Sigmoid colon (tissue), 7 donors: Measurements from ENCODE around the gene AUTS2. TPM values are rescaled to one million over a fixed set of nuclear protein-coding genes. Genes with fewer than 3 reads are reported as not detected.

Experiments used
- DNase-seq: peaks from one replicate; pipeline ENCODE4 v3.0.0-alpha.2; 2019
- H3K27ac ChIP-seq, 4 donors: fragments of 200-600 bp; sonication (generic); one replicate each; pipeline ENCODE4 v1.5.1; 2016 to 2019; ENCODE audit warnings: mild to moderate bottlenecking in 1 of 4
- H3K27me3 ChIP-seq, 3 donors: fragments of 200-600 bp; sonication (generic); one replicate each; pipeline ENCODE4 v1.5.1; 2019; ENCODE audit warnings: mild to moderate bottlenecking in 1 of 3
- H3K36me3 ChIP-seq, 4 donors: fragments of 200-600 bp; sonication (generic); one replicate each; pipeline ENCODE4 v1.5.1; 2016 to 2019
- H3K4me1 ChIP-seq, 4 donors: fragments of 200-600 bp; sonication (generic); one replicate each; pipeline ENCODE4 v1.5.1; 2017 to 2019
- H3K4me3 ChIP-seq, 4 donors: fragments of 200-600 bp; sonication (generic); one replicate each; pipeline ENCODE4 v1.5.1; 2017 to 2019; ENCODE audit warnings: mild to moderate bottlenecking in 2 of 4, moderate library complexity in 1 of 4
- H3K9me3 ChIP-seq, 4 donors: fragments of 200-600 bp in 3 of 4; sonication (generic) in 3 of 4; one replicate each; pipeline versions ENCODE4 v1.5.1 to v1.6.1; 2013 to 2019
- EP300 ChIP-seq, 4 donors: sonication (generic); formaldehyde crosslinking; IDR thresholded peaks; one replicate each; pipeline ENCODE4 v1.6.1; 2017; ENCODE audit warnings: antibody characterized with exemption in 4 of 4
- POLR2A ChIP-seq, 2 donors: fragments of 450-650 bp; IDR thresholded peaks; one replicate each; pipeline ENCODE4 v1.6.1; 2016; ENCODE audit warnings: antibody characterized with exemption in 2 of 2, mild to moderate bottlenecking in 2 of 2, moderate library complexity in 2 of 2
- POLR2AphosphoS5 ChIP-seq, 4 donors: sonication (generic); formaldehyde crosslinking; IDR thresholded peaks; one replicate each; pipeline ENCODE4 v1.6.1; 2017; ENCODE audit warnings: antibody characterized with exemption in 4 of 4
- WGBS, 2 donors: extraction: QIAGEN DNeasy Blood & Tissue Kit; methylation state at CpG; one replicate each; pipeline ENCODE4 v1.1.7; 2013; 5-methylcytosine and 5-hydroxymethylcytosine counted together
- intact Hi-C: fragments of 100-400 bp; cut with DNase I; formaldehyde crosslinking; loops from one replicate; pipeline ENCODE4 v1.15.1; 2023
- polyA plus RNA-seq, 3 donors: library from polyadenylated mRNA; stranded (reverse); fragments of 200-250 nt; gene quantifications; one replicate each; pipeline ENCODE4 v1.2.3, GENCODE V29; 2013
- total RNA-seq, 4 donors: library from RNA; depleted of rRNA; stranded (reverse); fragments of >200 nt; gene quantifications; one replicate each; pipeline ENCODE4 v1.1.0, GENCODE V29; 2016
- TF ChIP-seq, protein P1 (sequence below), 4 experiments: fragments of 450-650 bp in 3 of 4; fragments of 200-600 bp in 1 of 4; IDR thresholded peaks; one replicate each; pipeline ENCODE4 v1.5.1; 2016 to 2019; ENCODE audit warnings: antibody characterized with exemption in 4 of 4, mild to moderate bottlenecking in 3 of 4, moderate library complexity in 2 of 4
- donor health status: healthy with polysubstance abuse.
- donor health status: Bipolar disorder and iron deficiency.
- donor health status: healthy.

Gene AUTS2
- total and polyA plus RNA-seq, 7 donors: 3.6 to 55.7 (median 25.5) TPM

DNA sequence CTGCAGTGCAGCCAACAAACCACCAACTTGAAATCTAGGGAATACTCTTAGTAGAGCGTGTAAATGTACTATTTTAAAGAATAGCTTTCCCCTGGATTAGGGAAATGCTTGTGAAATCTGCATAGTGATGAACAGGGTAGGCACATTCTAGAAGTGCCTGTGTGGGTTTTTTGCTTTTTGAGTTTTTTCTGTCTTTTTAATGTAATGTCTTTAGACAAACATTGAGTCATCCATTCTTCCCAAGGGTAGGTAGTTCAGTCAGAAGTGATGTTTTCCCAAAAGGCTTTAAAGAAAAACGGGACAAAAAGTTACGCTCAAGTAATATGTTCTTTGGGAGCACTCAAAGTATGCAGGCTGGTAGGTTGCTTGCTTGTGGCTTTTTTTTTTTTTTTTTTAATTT lies 130.0 kb downstream of the AUTS2 start:
- no peak for DNase-seq
- Histone ChIP-seq H3K27me3 (no peaks in the 10 kb centered on the region), H3K27ac (no peak overlapping the region), H3K4me1 (peaks cover 0 to 19% (median 11%) of the 10 kb centered on the region in 4 donors), H3K4me3 (no peak overlapping the region), H3K9me3 (no peaks in the 10 kb centered on the region), H3K36me3 (no peaks in the 10 kb centered on the region)
- WGBS, 2 donors: 82% methylated on average over 3 of the region's 3 CpGs
- intact Hi-C loops: no loop called here
- TF ChIP-seq POLR2AphosphoS5 (IDR thresholded peaks at IDR 0.05): no peak
- TF ChIP-seq POLR2A (IDR thresholded peaks at IDR 0.05): no peak
- TF ChIP-seq, protein P1, sequence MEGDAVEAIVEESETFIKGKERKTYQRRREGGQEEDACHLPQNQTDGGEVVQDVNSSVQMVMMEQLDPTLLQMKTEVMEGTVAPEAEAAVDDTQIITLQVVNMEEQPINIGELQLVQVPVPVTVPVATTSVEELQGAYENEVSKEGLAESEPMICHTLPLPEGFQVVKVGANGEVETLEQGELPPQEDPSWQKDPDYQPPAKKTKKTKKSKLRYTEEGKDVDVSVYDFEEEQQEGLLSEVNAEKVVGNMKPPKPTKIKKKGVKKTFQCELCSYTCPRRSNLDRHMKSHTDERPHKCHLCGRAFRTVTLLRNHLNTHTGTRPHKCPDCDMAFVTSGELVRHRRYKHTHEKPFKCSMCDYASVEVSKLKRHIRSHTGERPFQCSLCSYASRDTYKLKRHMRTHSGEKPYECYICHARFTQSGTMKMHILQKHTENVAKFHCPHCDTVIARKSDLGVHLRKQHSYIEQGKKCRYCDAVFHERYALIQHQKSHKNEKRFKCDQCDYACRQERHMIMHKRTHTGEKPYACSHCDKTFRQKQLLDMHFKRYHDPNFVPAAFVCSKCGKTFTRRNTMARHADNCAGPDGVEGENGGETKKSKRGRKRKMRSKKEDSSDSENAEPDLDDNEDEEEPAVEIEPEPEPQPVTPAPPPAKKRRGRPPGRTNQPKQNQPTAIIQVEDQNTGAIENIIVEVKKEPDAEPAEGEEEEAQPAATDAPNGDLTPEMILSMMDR (IDR thresholded peaks at IDR 0.05): no peak
- TF ChIP-seq EP300 (IDR thresholded peaks at IDR 0.05): no peak

DNA sequence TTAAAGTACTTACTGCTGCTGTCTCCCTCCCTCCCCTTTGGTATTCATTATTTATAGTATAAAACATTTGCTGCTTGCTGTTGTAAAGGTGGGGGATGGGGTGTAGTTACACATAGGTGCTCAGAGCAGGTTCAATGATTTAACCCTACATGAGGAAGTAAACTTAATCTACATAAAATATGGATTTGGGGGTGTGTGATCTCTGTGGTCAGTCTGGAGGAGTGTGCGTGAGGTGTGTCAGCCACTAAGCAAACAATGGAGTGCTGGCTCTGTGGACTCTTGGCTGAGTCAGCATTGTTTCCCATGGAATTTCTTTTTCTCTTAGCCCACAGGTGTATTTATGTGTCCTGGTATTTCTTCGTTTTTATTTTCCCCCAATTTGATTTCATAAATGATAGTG lies 133.9 kb downstream of the AUTS2 start:
- no peak for DNase-seq
- Histone ChIP-seq H3K36me3 (no peaks in the 10 kb centered on the region), H3K27ac (no peak overlapping the region), H3K27me3 (no peaks in the 10 kb centered on the region), H3K4me3 (no peak overlapping the region), H3K9me3 (no peaks in the 10 kb centered on the region), H3K4me1 (peaks cover 0 to 22% (median 13%) of the 10 kb centered on the region in 4 donors)
- TF ChIP-seq, protein P1 (IDR thresholded peaks at IDR 0.05): no peak
- TF ChIP-seq EP300 (IDR thresholded peaks at IDR 0.05) (no peak), POLR2AphosphoS5 (IDR thresholded peaks at IDR 0.05) (no peak), POLR2A (IDR thresholded peaks at IDR 0.05) (no peak)
- 21 to 71% methylated on average over 2 of the region's 2 CpGs for WGBS, 2 donors
- intact Hi-C loops: no loop called here

DNA sequence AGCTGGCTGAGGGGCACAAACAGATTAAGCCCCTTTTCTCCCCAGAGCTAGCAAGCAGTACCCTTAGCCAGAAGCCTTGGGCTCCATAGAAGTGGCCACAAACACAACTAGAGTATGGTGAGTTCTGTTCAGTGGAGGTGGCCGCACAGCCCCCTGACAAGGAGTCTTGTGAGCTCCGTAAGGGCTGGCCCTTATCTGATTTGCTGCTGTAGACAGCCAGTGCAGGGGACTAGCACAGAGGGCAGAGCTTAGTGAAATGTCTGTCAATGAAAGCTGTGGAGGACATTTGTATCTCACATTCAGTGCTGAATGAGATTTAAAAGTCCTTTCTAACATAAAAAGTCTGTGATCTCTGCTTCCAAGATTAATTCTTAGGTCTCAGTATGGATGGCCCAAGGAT lies 137.3 kb downstream of the AUTS2 start:
- H3K4me3 ChIP-seq: no peak overlapping the region
- no peak for TF ChIP-seq POLR2A (IDR thresholded peaks at IDR 0.05)
- TF ChIP-seq EP300 (IDR thresholded peaks at IDR 0.05): no peak
- no peak for TF ChIP-seq POLR2AphosphoS5 (IDR thresholded peaks at IDR 0.05)
- TF ChIP-seq, protein P1 (IDR thresholded peaks at IDR 0.05): no peak
- intact Hi-C loops: no loop called here
- peaks cover 0 to 48% (median 38%) of the 10 kb centered on the region in 4 donors for H3K4me1 ChIP-seq
- 74 to 86% methylated on average over 2 of the region's 2 CpGs for WGBS, 2 donors
- H3K27me3 ChIP-seq: no peaks in the 10 kb centered on the region
- no peaks in the 10 kb centered on the region for H3K36me3 ChIP-seq
- DNase-seq: no peak
- H3K9me3 ChIP-seq: no peaks in the 10 kb centered on the region
- no peak overlapping the region for H3K27ac ChIP-seq

DNA sequence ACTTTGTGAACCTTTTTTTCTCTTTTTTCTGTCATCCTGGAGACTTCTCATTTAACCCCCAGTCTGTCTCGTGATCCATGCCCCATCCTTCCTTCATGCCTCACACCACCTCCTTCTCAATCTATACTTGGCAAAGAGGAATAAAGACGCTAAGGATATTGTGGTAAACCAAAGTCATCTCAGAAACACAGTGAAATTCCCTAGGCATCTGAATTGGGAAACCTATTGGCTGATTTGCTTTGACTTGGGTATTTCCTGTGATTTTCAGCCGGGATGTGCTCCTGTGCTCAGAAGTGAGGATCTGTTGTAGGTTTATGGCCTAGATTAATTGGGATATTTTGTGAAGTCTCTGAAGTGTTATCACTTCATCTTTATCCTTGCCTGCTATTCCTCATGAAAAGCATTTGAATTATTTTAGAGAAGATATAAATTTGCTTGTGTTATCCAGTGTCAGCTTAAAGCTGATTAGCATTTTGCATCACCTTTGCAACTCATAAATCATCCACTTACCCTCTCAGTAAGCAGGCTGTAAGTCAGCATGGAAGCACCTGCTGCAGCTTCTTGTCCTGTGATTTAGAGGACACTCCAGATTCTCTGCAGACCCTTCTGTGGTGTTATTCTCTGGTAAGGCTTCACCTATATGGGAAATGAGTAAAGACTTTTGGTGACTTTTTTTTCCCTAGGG lies 138.0 kb downstream of the AUTS2 start:
- intact Hi-C loops: no loop called here

More for the DNA sequence above, 138.0 kb downstream of the AUTS2 start:
- TF ChIP-seq POLR2AphosphoS5 (IDR thresholded peaks at IDR 0.05): no peak
- no peak for TF ChIP-seq EP300 (IDR thresholded peaks at IDR 0.05)
- TF ChIP-seq POLR2A (IDR thresholded peaks at IDR 0.05): no peak
- TF ChIP-seq, protein P1 (IDR thresholded peaks at IDR 0.05): no peak
- no peaks in the 10 kb centered on the region for H3K9me3 ChIP-seq
- H3K27ac ChIP-seq: no peak overlapping the region
- no peak for DNase-seq
- 83 to 84% methylated on average over 3 of the region's 3 CpGs for WGBS, 2 donors
- peaks cover 0 to 48% (median 39%) of the 10 kb centered on the region in 4 donors for H3K4me1 ChIP-seq
- no peak overlapping the region for H3K4me3 ChIP-seq
- no peaks in the 10 kb centered on the region for H3K36me3 ChIP-seq
- no peaks in the 10 kb centered on the region for H3K27me3 ChIP-seq
